ENCODE results near the gene STX12.

Gene STX12

GRCh38 chr1:27872802-27873551, 100.0 kb downstream of the STX12 start:
- TF ChIP-seq, protein P1, sequence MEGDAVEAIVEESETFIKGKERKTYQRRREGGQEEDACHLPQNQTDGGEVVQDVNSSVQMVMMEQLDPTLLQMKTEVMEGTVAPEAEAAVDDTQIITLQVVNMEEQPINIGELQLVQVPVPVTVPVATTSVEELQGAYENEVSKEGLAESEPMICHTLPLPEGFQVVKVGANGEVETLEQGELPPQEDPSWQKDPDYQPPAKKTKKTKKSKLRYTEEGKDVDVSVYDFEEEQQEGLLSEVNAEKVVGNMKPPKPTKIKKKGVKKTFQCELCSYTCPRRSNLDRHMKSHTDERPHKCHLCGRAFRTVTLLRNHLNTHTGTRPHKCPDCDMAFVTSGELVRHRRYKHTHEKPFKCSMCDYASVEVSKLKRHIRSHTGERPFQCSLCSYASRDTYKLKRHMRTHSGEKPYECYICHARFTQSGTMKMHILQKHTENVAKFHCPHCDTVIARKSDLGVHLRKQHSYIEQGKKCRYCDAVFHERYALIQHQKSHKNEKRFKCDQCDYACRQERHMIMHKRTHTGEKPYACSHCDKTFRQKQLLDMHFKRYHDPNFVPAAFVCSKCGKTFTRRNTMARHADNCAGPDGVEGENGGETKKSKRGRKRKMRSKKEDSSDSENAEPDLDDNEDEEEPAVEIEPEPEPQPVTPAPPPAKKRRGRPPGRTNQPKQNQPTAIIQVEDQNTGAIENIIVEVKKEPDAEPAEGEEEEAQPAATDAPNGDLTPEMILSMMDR (conservative IDR thresholded peaks at IDR 0.05): no peak
- no peak overlapping the region for H3K27ac ChIP-seq

- TF ChIP-seq, protein P1 (conservative IDR thresholded peaks at IDR 0.05): no peak
- no peak overlapping the region for H3K27ac ChIP-seq
Observed at GRCh38 chr1:27873671-27874384, 100.8 kb downstream of the STX12 start.
